ENCODE measurements around the gene PRMT7. TPM values are rescaled to one million over a fixed set of nuclear protein-coding genes. Genes with fewer than 3 reads are reported as not detected.

The PRMT7 gene
- total RNA-seq, 1 experiment from 2014 or later, result 49.4 TPM

- no TSS peak for BruUV-seq (replicated peaks)
- TF ChIP-seq CTCF (IDR thresholded peaks at IDR 0.05; ENCODE audit: unreplicated experiment), result no peak
- H3K9me3 Mint-ChIP-seq (ENCODE audit: low read depth, unreplicated experiment), result no peaks in the 10 kb centered on the region
- H3K27ac Mint-ChIP-seq (ENCODE audit: unreplicated experiment), result no peak overlapping the region
- DNase-seq, result no peak
- intact Hi-C loops (cut with micrococcal nuclease; ENCODE audit: unreplicated experiment), result no loop called here
- CTCF ChIA-PET, result no interaction called here
- H3K36me3 Mint-ChIP-seq (ENCODE audit: insufficient read depth, unreplicated experiment), result peaks cover 64% of the 10 kb centered on the region
- no peaks in the 10 kb centered on the region for H3K4me1 Mint-ChIP-seq (ENCODE audit: low read depth, unreplicated experiment)
- no peaks in the 10 kb centered on the region for H3K27me3 Mint-ChIP-seq (ENCODE audit: unreplicated experiment)
- H3K4me3 Mint-ChIP-seq (ENCODE audit: low read depth, unreplicated experiment), result no peak overlapping the region
Observed at GRCh38 chr16:68298312-68298711, 12.5 kb upstream of the PRMT7 start.

- Mint-ChIP-seq H3K27me3 (ENCODE audit: unreplicated experiment) (no peaks in the 10 kb centered on the region), H3K27ac (ENCODE audit: unreplicated experiment) (no peak overlapping the region), H3K4me1 (ENCODE audit: low read depth, unreplicated experiment) (no peaks in the 10 kb centered on the region), H3K36me3 (ENCODE audit: insufficient read depth, unreplicated experiment) (peaks cover 70% of the 10 kb centered on the region), H3K9me3 (ENCODE audit: low read depth, unreplicated experiment) (no peaks in the 10 kb centered on the region), H3K4me3 (ENCODE audit: low read depth, unreplicated experiment) (no peak overlapping the region)
- TF ChIP-seq CTCF (IDR thresholded peaks at IDR 0.05; ENCODE audit: unreplicated experiment), result no peak
- BruUV-seq (replicated peaks), result no TSS peak
- intact Hi-C loops (cut with micrococcal nuclease; ENCODE audit: unreplicated experiment), result no loop called here
- CTCF ChIA-PET, result no interaction called here
- DNase-seq, result no peak
Observed at GRCh38 chr16:68298907-68299561, 11.8 kb upstream of the PRMT7 start.

DNA sequence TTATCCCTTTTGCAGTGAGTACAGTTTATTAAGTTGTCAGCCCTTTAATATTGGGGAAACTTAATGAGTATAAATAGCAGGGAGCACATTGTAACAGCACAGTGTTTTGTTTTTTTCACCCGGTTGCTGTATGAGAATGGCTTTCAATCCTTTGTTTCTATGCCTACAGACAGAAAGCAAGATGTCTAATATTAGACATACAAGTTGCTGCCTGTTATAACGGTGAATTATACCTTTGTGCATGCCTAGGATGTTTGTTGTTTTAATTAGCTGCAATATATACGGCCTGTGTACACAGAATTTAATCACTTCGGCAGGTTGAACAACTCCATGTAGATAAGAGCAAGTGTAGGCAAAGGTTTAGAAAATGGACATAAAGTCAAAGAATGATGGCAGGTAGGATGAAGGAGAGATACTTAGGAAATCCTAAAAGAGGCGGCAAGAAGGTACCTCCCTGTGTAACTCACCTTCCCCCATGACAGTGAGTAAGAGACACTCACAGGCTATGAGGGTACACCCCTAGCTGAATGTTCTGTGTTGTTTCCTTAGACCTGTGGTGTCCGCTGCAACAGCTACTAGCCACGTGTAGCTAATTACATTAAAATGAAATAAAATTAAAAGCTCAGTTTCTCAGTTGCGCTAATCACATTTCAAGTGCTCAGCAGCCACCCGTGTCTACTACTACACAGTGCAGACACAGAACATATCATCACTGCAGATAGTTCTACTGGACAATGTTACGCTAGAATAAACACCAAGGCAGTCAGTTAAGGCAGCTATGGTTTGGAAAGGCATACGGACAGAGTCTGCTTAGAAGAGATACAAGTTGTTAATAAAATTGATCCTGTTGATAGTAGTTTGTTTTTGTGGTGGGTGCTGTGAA, 11.0 kb upstream of the PRMT7 start:
- BruUV-seq (replicated peaks), result TSS peak; percentile 20
- CTCF ChIA-PET, result interaction anchor here (0.6 to 1.1 kb wide), 2 partner anchors 13 to 20 kb away, joined by 3 read pairs; no protein-coding TSS in a partner anchor

More for the DNA sequence above, 11.0 kb upstream of the PRMT7 start:
- H3K27ac Mint-ChIP-seq (ENCODE audit: unreplicated experiment), result no peak overlapping the region
- TF ChIP-seq CTCF (IDR thresholded peaks at IDR 0.05; ENCODE audit: unreplicated experiment), result no peak
- intact Hi-C loops (cut with micrococcal nuclease; ENCODE audit: unreplicated experiment), result no loop called here
- H3K27me3 Mint-ChIP-seq (ENCODE audit: unreplicated experiment), result no peaks in the 10 kb centered on the region
- H3K4me1 Mint-ChIP-seq (ENCODE audit: low read depth, unreplicated experiment), result no peaks in the 10 kb centered on the region
- peaks cover 64% of the 10 kb centered on the region for H3K36me3 Mint-ChIP-seq (ENCODE audit: insufficient read depth, unreplicated experiment)
- DNase-seq, result no peak
- H3K4me3 Mint-ChIP-seq (ENCODE audit: low read depth, unreplicated experiment), result no peak overlapping the region
- no peaks in the 10 kb centered on the region for H3K9me3 Mint-ChIP-seq (ENCODE audit: low read depth, unreplicated experiment)

Data from Calu3 (cell line).